Esophagus squamous epithelium (tissue), 5 donors: ENCODE results near the gene RP2. TPM values are rescaled to one million over a fixed set of nuclear protein-coding genes. Genes with fewer than 3 reads are reported as not detected.

Experiments used
- DNase-seq: peaks from one replicate; lab custom pipeline; 2025; lab: John Stamatoyannopoulos, UW
- H3K27ac ChIP-seq, 4 donors: fragments of 200-600 bp; sonication (generic); one replicate each; pipeline ENCODE4 v1.5.1; 2016 to 2019; ENCODE audit warnings: mild to moderate bottlenecking in 1 of 4
- H3K27me3 ChIP-seq, 4 donors: fragments of 200-600 bp; sonication (generic); 1 replicate in 3 of 4; 2 replicates in 1 of 4; pipeline versions ENCODE4 v1.5.1 to v1.6.0; 2017 to 2021; ENCODE audit warnings: antibody characterized with exemption in 1 of 4
- H3K36me3 ChIP-seq, 3 donors: fragments of 200-600 bp; sonication (generic); one replicate each; pipeline ENCODE4 v1.5.1; 2016 to 2019
- H3K4me1 ChIP-seq, 3 donors: fragments of 200-600 bp; sonication (generic); one replicate each; pipeline ENCODE4 v1.5.1; 2017 to 2019
- H3K4me3 ChIP-seq, 4 donors: fragments of 200-600 bp; sonication (generic); 1 replicate in 3 of 4; 2 replicates in 1 of 4; pipeline ENCODE4 v1.5.1; 2016 to 2019; ENCODE audit warnings: mild to moderate bottlenecking in 2 of 4, moderate library complexity in 1 of 4
- H3K9me3 ChIP-seq, 3 donors: fragments of 200-600 bp; sonication (generic); one replicate each; pipeline ENCODE4 v1.5.1; 2016 to 2019
- POLR2A ChIP-seq, 4 donors: fragments of 450-650 bp; IDR thresholded peaks; one replicate each; pipeline ENCODE4 v1.6.1; 2017; ENCODE audit warnings: antibody characterized with exemption in 4 of 4, mild to moderate bottlenecking in 4 of 4, moderate library complexity in 3 of 4
- WGBS, 2 donors: methylation state at CpG; one replicate each; pipeline ENCODE4 v1.1.5; 2018; 5-methylcytosine and 5-hydroxymethylcytosine counted together
- intact Hi-C: fragments of 100-400 bp; cut with DNase I; formaldehyde crosslinking; loops from one replicate; pipeline ENCODE4 v1.15.0; 2022
- total RNA-seq, 4 donors: library from RNA; depleted of rRNA; stranded (reverse); fragments of >200 nt; gene quantifications; one replicate each; pipeline ENCODE4 v1.1.0, GENCODE V29; 2016
- TF ChIP-seq, protein P1 (sequence below), 6 experiments: fragments of 450-650 bp in 4 of 6; fragments of 200-600 bp in 2 of 6; sonication (generic) in 2 of 6; IDR thresholded peaks; one replicate each; pipeline ENCODE4 v1.5.1; 2016 to 2019; ENCODE audit warnings: antibody characterized with exemption in 6 of 6, mild to moderate bottlenecking in 4 of 6, moderate library complexity in 4 of 6
- donor health status: DM: yes; HTN: yes; CAD: no.

RP2 gene
- total RNA-seq, 4 donors from 2014 or later = 14.9 to 21.9 (median 17.6) TPM

DNA sequence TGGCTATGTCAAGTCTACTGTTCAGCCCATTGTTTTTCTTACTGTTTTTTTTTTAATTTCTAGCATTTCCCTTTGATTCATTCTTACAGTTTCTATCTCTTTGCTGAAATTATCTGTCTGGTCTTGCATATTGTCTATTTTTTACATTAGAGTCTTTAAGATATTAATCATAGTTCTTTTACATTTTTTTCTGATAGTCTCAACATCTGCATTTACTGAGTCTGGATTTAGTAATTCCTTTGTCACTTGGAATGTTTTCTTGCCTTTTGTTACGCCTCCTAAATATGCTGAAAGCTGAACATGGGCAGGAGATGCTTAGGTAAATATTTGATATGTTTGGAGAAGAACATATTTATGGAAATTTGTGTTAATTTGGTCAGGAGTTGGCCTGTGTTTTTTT, 85.8 kb downstream of the RP2 start:
- intact Hi-C loops = no loop called here
- TF ChIP-seq, protein P1, sequence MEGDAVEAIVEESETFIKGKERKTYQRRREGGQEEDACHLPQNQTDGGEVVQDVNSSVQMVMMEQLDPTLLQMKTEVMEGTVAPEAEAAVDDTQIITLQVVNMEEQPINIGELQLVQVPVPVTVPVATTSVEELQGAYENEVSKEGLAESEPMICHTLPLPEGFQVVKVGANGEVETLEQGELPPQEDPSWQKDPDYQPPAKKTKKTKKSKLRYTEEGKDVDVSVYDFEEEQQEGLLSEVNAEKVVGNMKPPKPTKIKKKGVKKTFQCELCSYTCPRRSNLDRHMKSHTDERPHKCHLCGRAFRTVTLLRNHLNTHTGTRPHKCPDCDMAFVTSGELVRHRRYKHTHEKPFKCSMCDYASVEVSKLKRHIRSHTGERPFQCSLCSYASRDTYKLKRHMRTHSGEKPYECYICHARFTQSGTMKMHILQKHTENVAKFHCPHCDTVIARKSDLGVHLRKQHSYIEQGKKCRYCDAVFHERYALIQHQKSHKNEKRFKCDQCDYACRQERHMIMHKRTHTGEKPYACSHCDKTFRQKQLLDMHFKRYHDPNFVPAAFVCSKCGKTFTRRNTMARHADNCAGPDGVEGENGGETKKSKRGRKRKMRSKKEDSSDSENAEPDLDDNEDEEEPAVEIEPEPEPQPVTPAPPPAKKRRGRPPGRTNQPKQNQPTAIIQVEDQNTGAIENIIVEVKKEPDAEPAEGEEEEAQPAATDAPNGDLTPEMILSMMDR (IDR thresholded peaks at IDR 0.05) = no peak
- TF ChIP-seq POLR2A (IDR thresholded peaks at IDR 0.05) = no peak
- Histone ChIP-seq H3K27me3 (peaks cover 0 to 4% (median 0%) of the 10 kb centered on the region in 4 donors), H3K27ac (no peak overlapping the region), H3K4me3 (no peak overlapping the region), H3K4me1 (no peaks in the 10 kb centered on the region), H3K36me3 (no peaks in the 10 kb centered on the region), H3K9me3 (peaks cover 0 to 6% (median 0%) of the 10 kb centered on the region in 3 donors)
- 93 to 100% methylated on average over 1 of the region's 1 CpG for WGBS, 2 donors
- DNase-seq = no peak

- TF ChIP-seq, protein P1 (IDR thresholded peaks at IDR 0.05) = no peak
- no peak for TF ChIP-seq POLR2A (IDR thresholded peaks at IDR 0.05)
- Histone ChIP-seq H3K27me3 (no peaks in the 10 kb centered on the region), H3K4me1 (no peaks in the 10 kb centered on the region), H3K27ac (no peak overlapping the region), H3K4me3 (no peak overlapping the region), H3K9me3 (no peaks in the 10 kb centered on the region), H3K36me3 (no peaks in the 10 kb centered on the region)
- DNase-seq = no peak
- WGBS, 2 donors = 95 to 96% methylated on average over 2 to 3 of the region's 3 CpGs
- intact Hi-C loops = no loop called here
Observed at GRCh38 chrX:46927718-46928117, 90.9 kb downstream of the RP2 start.

GRCh38 chrX:46929439-46930261, 92.8 kb downstream of the RP2 start:
- intact Hi-C loops = no loop called here
- H3K27ac ChIP-seq = no peak overlapping the region
- no peaks in the 10 kb centered on the region for H3K36me3 ChIP-seq
- H3K27me3 ChIP-seq = no peaks in the 10 kb centered on the region
- 43 to 53% methylated on average over 3 of the region's 3 CpGs for WGBS, 2 donors
- peaks cover 0 to 7% (median 0%) of the 10 kb centered on the region in 3 donors for H3K4me1 ChIP-seq
- no peaks in the 10 kb centered on the region for H3K9me3 ChIP-seq
- DNase-seq = no peak
- TF ChIP-seq POLR2A (IDR thresholded peaks at IDR 0.05) = no peak
- TF ChIP-seq, protein P1 (IDR thresholded peaks at IDR 0.05) = no peak
- no peak overlapping the region for H3K4me3 ChIP-seq

Other genes starting within 250 kb of the RP2 start
- gene SLC9A7, start 77.9 kb upstream of the RP2 start, total RNA-seq = 10 to 100 TPM in 2 of 4 donors, 1 to 10 TPM in 2; 6.4 to 16.4 (median 8.4) TPM
- gene JADE3, start 75.4 kb downstream of the RP2 start, total RNA-seq = 1 to 10 TPM; 3.4 to 6.3 (median 4.2) TPM
- gene RGN, start 241.4 kb downstream of the RP2 start, total RNA-seq = 1 to 10 TPM in 1 of 4 donors, under 1 TPM in 2, not detected in 1; 0.44 to 3.8 (median 0.75) TPM